Measurements from ENCODE around the gene RGS9. TPM values are rescaled to one million over a fixed set of nuclear protein-coding genes. Genes with fewer than 3 reads are reported as not detected.

Gene RGS9
- total RNA-seq, 1 experiment from 2014 or later: not detected

DNA sequence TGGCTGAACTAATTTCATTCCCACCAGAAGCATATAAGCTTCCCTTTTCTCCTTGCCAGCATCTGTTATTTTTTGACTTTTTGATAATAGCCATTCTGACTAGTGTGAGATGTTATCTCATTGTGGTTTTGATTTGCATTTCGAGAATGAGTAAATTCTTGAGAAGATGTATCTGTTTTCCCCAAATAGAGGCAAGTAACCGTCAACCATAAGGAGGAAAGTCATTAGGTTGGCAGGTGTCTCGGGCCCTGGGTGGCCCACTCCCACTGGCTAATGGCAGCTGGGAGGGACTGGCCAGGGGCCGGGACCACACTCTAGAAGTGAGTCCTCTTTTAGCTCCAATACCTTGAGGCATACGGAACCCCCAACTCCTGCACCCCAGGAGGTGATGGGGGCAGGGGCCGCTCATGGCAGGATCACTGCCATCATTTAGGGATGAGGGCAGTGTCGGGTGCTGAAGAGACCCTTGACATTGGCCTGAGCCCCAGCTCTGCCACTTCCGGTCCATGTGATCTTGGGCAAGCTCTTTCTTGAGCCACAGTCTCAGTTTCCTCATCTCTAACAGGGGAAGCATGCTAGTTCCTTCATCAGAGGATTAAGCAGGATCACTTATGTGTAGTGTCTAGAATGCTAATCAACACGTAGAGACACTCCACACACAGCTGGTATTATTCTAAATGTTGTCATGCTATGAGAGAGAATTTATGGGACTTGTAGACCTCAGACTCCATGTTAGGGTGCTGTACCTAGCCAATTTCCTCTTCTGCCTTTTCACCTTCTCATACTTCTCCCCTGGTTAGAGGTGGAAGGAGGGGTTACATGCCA lies 44.3 kb downstream of the RGS9 start:
- DNase-seq (ENCODE audit: low spot score): no peak

DNA sequence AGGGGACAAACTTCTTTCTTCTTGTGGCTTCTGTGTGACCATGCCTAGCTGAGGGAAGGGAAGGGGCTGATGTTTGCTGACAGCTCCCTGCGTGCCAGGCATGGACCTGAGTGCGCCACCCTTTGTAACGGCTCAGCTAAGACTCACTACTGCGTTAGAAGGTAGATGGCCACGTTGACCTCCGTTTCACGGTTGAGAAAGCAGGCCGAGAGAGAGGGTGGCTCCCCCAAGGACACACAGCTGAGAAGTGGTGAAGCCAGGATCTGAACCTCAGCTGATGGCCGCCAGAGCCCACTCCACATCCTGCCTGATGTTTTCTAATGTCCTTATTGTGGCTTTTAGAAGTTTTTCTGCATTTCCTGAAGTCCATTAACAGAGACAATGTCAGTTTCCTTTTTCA lies 45.1 kb downstream of the RGS9 start:
- DNase-seq (ENCODE audit: low spot score): no peak

GRCh38 chr17:65183736-65184135 lies 46.6 kb downstream of the RGS9 start:
- DNase-seq (ENCODE audit: low spot score): no peak

GRCh38 chr17:65184235-65184959 lies 47.2 kb downstream of the RGS9 start:
- DNase-seq (ENCODE audit: low spot score): no peak

DNA sequence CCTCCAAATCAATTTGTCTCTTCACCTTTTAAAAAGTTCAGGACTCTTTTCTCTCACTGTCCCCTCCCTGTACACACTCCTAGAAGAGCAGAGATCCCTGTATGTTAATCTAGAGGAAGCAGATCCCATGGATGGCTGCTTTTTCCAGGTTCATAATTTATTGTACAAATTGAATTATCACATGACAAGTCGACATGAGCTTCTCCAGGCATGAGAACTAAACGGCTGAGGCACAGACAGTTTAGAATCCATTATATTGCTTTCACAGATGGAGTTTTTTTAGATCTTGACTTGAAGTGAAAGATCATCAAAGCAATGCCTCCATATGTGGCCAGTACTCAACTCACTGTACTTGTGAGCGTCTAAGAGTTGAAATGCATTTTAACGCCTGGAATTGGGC lies 47.9 kb downstream of the RGS9 start:
- DNase-seq (ENCODE audit: low spot score): no peak

GRCh38 chr17:65185668-65186382 lies 48.7 kb downstream of the RGS9 start:
- DNase-seq (ENCODE audit: low spot score): no peak

- no peak for DNase-seq (ENCODE audit: low spot score)
Observed at GRCh38 chr17:65190467-65191097, 53.4 kb downstream of the RGS9 start.

- no peak for DNase-seq (ENCODE audit: low spot score)
Observed at GRCh38 chr17:65191811-65192740, 54.9 kb downstream of the RGS9 start.

DNA sequence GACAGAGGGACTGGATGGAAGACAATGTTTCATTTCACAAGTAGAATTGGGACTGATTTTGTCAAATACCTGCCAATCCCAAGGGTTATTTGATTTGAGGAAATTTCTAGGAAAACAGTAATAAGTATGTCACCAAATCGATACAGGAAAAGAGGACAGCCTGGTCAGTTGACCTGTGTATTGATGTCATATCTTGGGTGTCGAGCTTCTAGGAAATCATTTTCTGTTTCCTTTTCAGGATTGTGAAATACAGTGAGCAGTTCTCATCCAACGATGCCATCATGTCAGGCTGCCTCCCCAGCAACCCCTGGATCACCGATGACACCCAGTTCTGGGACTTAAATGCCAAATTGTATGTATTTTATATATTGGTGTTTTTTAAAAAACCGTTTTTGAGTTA lies 56.1 kb downstream of the RGS9 start:
- no peak for DNase-seq (ENCODE audit: low spot score)

- DNase-seq (ENCODE audit: low spot score): no peak
Observed at GRCh38 chr17:65193716-65194293, 56.6 kb downstream of the RGS9 start.

- DNase-seq (ENCODE audit: low spot score): no peak
Observed at GRCh38 chr17:65194670-65195334, 57.6 kb downstream of the RGS9 start.

- DNase-seq (ENCODE audit: low spot score): no peak
Observed at GRCh38 chr17:65195716-65196115, 58.5 kb downstream of the RGS9 start.

- no peak for DNase-seq (ENCODE audit: low spot score)
Observed at GRCh38 chr17:65196617-65197016, 59.4 kb downstream of the RGS9 start.

DNA sequence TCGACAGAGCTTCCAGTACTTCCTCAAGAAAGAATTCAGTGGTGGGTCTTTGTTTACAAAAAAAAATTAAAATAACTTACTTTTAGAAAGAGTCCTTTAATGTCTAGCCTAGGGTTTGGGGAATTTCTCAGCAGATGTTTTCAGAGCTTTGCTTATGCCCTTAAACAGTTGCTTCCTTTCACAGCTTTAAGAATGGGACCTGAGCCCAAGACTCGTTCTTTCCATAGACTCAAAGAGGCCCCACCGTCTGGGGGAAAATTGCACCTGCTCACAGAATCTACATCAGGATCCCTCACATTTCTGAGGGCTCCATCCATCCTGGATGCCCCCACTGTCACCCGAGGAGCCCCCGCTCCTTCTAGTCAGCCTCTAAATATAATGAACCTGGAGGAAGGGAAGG lies 60.0 kb downstream of the RGS9 start:
- DNase-seq (ENCODE audit: low spot score): no peak

- peak; percentile 72 for DNase-seq (ENCODE audit: low spot score)
Observed at GRCh38 chr17:65198653-65199382, 61.6 kb downstream of the RGS9 start.

DNA sequence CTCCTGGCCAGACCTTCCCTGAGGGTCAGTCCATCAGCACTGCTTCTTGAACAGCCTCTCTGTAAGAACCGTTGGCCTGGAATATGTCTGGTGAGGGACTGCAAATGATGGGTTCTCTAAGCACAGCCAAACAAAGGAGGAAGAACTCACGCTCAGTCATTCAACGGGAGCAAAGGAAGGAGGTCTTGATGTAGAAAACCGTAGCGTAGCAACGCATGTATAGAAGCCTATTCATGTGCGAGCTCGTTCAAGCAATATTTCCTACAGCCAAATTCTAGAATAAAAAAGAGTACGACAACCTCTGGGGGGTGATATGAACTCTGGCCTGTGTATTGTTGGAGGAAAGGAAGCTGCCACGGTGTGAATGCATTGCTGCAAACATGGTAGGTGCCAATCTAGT lies 64.2 kb downstream of the RGS9 start:
- DNase-seq (ENCODE audit: low spot score): no peak

- DNase-seq (ENCODE audit: low spot score): no peak
Observed at GRCh38 chr17:65202844-65203571, 65.8 kb downstream of the RGS9 start.

DNA sequence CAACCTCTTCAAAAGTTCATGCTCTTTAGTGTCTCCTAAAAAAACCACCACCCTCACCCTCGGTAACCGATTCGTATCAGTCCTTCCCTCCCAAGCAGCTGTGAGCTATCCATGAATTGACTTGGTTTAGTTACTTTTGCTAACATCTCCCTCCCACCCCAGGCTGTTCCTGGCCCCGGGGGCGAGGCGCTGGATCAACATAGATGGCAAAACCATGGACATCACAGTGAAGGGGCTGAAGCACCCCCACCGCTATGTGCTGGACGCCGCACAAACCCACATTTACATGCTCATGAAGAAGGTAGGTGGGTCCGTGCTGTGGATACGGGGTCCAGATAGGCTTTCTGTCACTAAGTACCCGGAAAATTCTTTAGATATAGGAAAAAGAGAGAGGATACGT lies 66.8 kb downstream of the RGS9 start:
- no peak for DNase-seq (ENCODE audit: low spot score)

DNA sequence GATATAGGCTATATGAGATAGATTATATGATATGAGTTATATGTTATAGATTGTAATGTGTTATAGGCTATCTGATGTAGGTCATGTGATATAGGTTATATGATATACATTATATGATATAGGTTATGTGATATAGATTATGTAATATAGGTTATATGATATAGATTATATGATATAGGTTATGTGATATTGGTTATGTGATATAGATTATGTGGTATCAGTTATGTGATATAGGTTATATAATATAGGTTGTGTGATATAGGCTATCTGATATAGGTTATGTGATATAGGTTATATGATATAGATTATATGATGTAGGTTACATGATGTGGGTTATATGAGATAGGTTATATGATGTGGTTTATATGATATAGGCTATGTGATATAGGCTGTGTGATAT lies 68.5 kb downstream of the RGS9 start:
- no peak for DNase-seq (ENCODE audit: low spot score)

Data from HT-29 (cell line).